H9 (cell line): ENCODE data around the gene SLC9A4. TPM values are rescaled to one million over a fixed set of nuclear protein-coding genes. Genes with fewer than 3 reads are reported as not detected.

Source experiments
- DNase-seq: peaks from one replicate; pipeline ENCODE4 v3.0.0-alpha.2; 2017
- H2AFZ ChIP-seq: one replicate; pipeline ENCODE4 v1.6.1; 2013; ENCODE audit warnings: mild to moderate bottlenecking, low read length, control low read depth, moderate library complexity
- H2AK5ac ChIP-seq: 2 replicates; pipeline ENCODE4 v1.6.1; 2013; ENCODE audit warnings: low read length, control low read depth, mixed read lengths; ENCODE audit not compliant: insufficient read length
- H2BK120ac ChIP-seq: one replicate; pipeline ENCODE4 v1.6.1; 2013; ENCODE audit warnings: low read depth, mild to moderate bottlenecking, low read length, control low read depth, inconsistent platforms; ENCODE audit not compliant: poor library complexity, severe bottlenecking
- H2BK12ac ChIP-seq: 2 replicates; pipeline ENCODE4 v1.6.1; 2013; ENCODE audit warnings: low read length, control low read depth, mixed read lengths, low read depth; ENCODE audit not compliant: insufficient read length
- H2BK15ac ChIP-seq: 2 replicates; pipeline ENCODE4 v1.6.1; 2013; ENCODE audit warnings: low read depth, low read length, control low read depth
- H2BK20ac ChIP-seq: one replicate; pipeline ENCODE4 v1.6.1; 2013; ENCODE audit warnings: low read depth, mild to moderate bottlenecking, low read length, control low read depth, inconsistent platforms; ENCODE audit not compliant: poor library complexity, severe bottlenecking
- H2BK5ac ChIP-seq: 2 replicates; pipeline ENCODE4 v1.6.1; 2013; ENCODE audit warnings: low read length, control low read depth, mixed read lengths; ENCODE audit not compliant: insufficient read length
- H3K14ac ChIP-seq: 2 replicates; pipeline ENCODE4 v1.6.1; 2013; ENCODE audit warnings: low read length, control low read depth; ENCODE audit not compliant: insufficient read depth
- H3K18ac ChIP-seq: 2 replicates; pipeline ENCODE4 v1.6.1; 2013; ENCODE audit warnings: low read depth, mild to moderate bottlenecking, mixed read lengths, low read length, control low read depth; ENCODE audit not compliant: insufficient read length
- H3K23ac ChIP-seq: 2 replicates; pipeline ENCODE4 v1.6.1; 2013; ENCODE audit warnings: low read length, control low read depth, mixed read lengths, low read depth; ENCODE audit not compliant: insufficient read length
- H3K23me2 ChIP-seq: 2 replicates; pipeline ENCODE4 v1.6.1; 2013; ENCODE audit warnings: low read depth, mild to moderate bottlenecking, mixed read lengths, low read length, control low read depth; ENCODE audit not compliant: insufficient read length, poor library complexity, severe bottlenecking
- H3K27ac ChIP-seq: 2 replicates; pipeline ENCODE4 v1.5.1; 2013; ENCODE audit warnings: low read length, control low read depth, mixed read lengths, low read depth; ENCODE audit not compliant: insufficient read length
- H3K27me3 ChIP-seq: 2 replicates; pipeline ENCODE4 v1.6.1; 2013; ENCODE audit warnings: low read length, control low read depth, inconsistent platforms; ENCODE audit not compliant: insufficient read depth
- H3K4ac ChIP-seq: 2 replicates; pipeline ENCODE4 v1.6.1; 2013; ENCODE audit warnings: low read depth, mild to moderate bottlenecking, control low read depth, inconsistent platforms, low read length, moderate library complexity
- H3K4me1 ChIP-seq: 2 replicates; pipeline ENCODE4 v1.6.1; 2013; ENCODE audit warnings: low read length, control low read depth, inconsistent platforms; ENCODE audit not compliant: insufficient read depth
- H3K4me2 ChIP-seq: 2 replicates; pipeline ENCODE4 v1.6.1; 2013; ENCODE audit warnings: low read length, control low read depth, mixed read lengths; ENCODE audit not compliant: insufficient read length, insufficient read depth
- H3K56ac ChIP-seq: 2 replicates; pipeline ENCODE4 v1.6.1; 2013; ENCODE audit warnings: low read depth, mild to moderate bottlenecking, mixed read lengths, low read length, control low read depth; ENCODE audit not compliant: insufficient read length
- H3K79me1 ChIP-seq: 2 replicates; pipeline ENCODE4 v1.6.1; 2013; ENCODE audit warnings: low read depth, mild to moderate bottlenecking, moderate library complexity, low read length, control low read depth, inconsistent platforms; ENCODE audit not compliant: insufficient read depth, poor library complexity, severe bottlenecking
- H3K79me2 ChIP-seq: 2 replicates; pipeline ENCODE4 v1.6.1; 2013; ENCODE audit warnings: low read length, control low read depth, inconsistent platforms; ENCODE audit not compliant: insufficient read depth
- H3K9ac ChIP-seq: 2 replicates; pipeline ENCODE4 v1.6.1; 2013; ENCODE audit warnings: low read length, control low read depth, mixed read lengths; ENCODE audit not compliant: insufficient read length; ENCODE audit errors: extremely low read depth
- H3K9me3 ChIP-seq: one replicate; pipeline ENCODE4 v1.6.1; 2013; ENCODE audit warnings: low read depth, low read length, inconsistent platforms; ENCODE audit not compliant: control insufficient read depth
- H3T11ph ChIP-seq: one replicate; pipeline ENCODE4 v1.6.1; 2013; ENCODE audit warnings: mild to moderate bottlenecking, low read length, control low read depth, inconsistent platforms
- H4K20me1 ChIP-seq: one replicate; pipeline ENCODE4 v1.6.1; 2013; ENCODE audit not compliant: control insufficient read depth, insufficient read length, insufficient read depth
- H4K5ac ChIP-seq: 2 replicates; pipeline ENCODE4 v1.6.1; 2013; ENCODE audit warnings: low read depth, mild to moderate bottlenecking, mixed read lengths, low read length, control low read depth; ENCODE audit not compliant: insufficient read length
- H4K8ac ChIP-seq: replicated peaks from 2 replicates; pipeline ENCODE4 v1.6.1; 2013; ENCODE audit warnings: low read length, control low read depth, mixed read lengths, low read depth; ENCODE audit not compliant: insufficient read length
- H4K91ac ChIP-seq: 2 replicates; pipeline ENCODE4 v1.6.1; 2013; ENCODE audit warnings: low read depth, mild to moderate bottlenecking, moderate library complexity, mixed read lengths, low read length, control low read depth; ENCODE audit not compliant: insufficient read length
- H3K27ac Mint-ChIP-seq, 3 experiments: 2 replicates in 2 of 3; 3 replicates in 1 of 3; pipeline ENCODE4 v1.8.0; 2020 to 2021; ENCODE audit warnings: mixed read lengths in 3 of 3, mild to moderate bottlenecking in 1 of 3, moderate library complexity in 1 of 3
- H3K27me3 Mint-ChIP-seq: 2 replicates; pipeline ENCODE4 v1.8.0; 2021; ENCODE audit warnings: low read depth, mild to moderate bottlenecking, moderate library complexity, mixed read lengths
- H3K36me3 Mint-ChIP-seq, 3 experiments: 2 replicates in 2 of 3; 3 replicates in 1 of 3; pipeline ENCODE4 v1.8.0; 2020 to 2021; ENCODE audit warnings: low read depth in 3 of 3, mixed read lengths in 3 of 3; ENCODE audit not compliant: insufficient read depth in 1 of 3
- H3K4me1 Mint-ChIP-seq, 2 experiments: 2 replicates each; pipeline ENCODE4 v1.8.0; 2020; ENCODE audit warnings: mixed read lengths in 2 of 2
- H3K4me3 Mint-ChIP-seq, 2 experiments: 2 replicates in 1 of 2; 3 replicates in 1 of 2; pipeline ENCODE4 v1.8.0; 2020 to 2021; ENCODE audit warnings: mild to moderate bottlenecking in 2 of 2, mixed read lengths in 2 of 2, moderate library complexity in 1 of 2
- H3K9me3 Mint-ChIP-seq, 2 experiments: 2 replicates in 1 of 2; 3 replicates in 1 of 2; pipeline ENCODE4 v1.8.0; 2020; ENCODE audit warnings: mild to moderate bottlenecking in 2 of 2, mixed read lengths in 2 of 2, moderate library complexity in 1 of 2
- CTCF ChIP-seq: fragments of 200-600 bp; sonication (generic); conservative IDR thresholded peaks from 3 replicates; pipeline ENCODE4 v1.8.0; 2021; ENCODE audit warnings: antibody characterized with exemption, mild to moderate bottlenecking
- total RNA-seq: library from RNA; stranded (reverse); gene quantifications from 2 replicates; pipeline ENCODE4 v1.2.1, GENCODE V29; 2021

SLC9A4 gene
- total RNA-seq, 1 experiment from 2014 or later, result not detected

- Histone ChIP-seq H3K4me2 (no peak overlapping the region), H4K5ac (no peak overlapping the region), H3K79me1 (no peaks in the 10 kb centered on the region), H3K23me2 (no peaks in the 10 kb centered on the region), H4K20me1 (no peaks in the 10 kb centered on the region), H3K4ac (no peak overlapping the region), H2BK120ac (no peak overlapping the region), H3K27ac (no peak overlapping the region), H2BK15ac (no peak overlapping the region), H4K8ac (no peak overlapping the region), H2AFZ (no peak overlapping the region), H3K27me3 (no peaks in the 10 kb centered on the region), H3K9me3 (no peaks in the 10 kb centered on the region), H2BK12ac (no peak overlapping the region), H2BK20ac (no peak overlapping the region), H3K18ac (no peak overlapping the region), H3K79me2 (no peaks in the 10 kb centered on the region), H4K91ac (no peak overlapping the region), H2AK5ac (no peak overlapping the region), H3K9ac (no peak overlapping the region), H3K4me1 (peaks cover 4% of the 10 kb centered on the region; the same call in 1 of the 2 replicates), H3K14ac (no peak overlapping the region), H3K56ac (no peak overlapping the region), H3T11ph (no peak overlapping the region), H2BK5ac (no peak overlapping the region), H3K23ac (no peak overlapping the region)
- Mint-ChIP-seq H3K27ac (peak overlapping the region in 1 of 3 experiments; percentile 54; a peak in 1 of 7 replicates), H3K4me3 (no peak overlapping the region), H3K36me3 (no peaks in the 10 kb centered on the region; a peak in 1 of 7 replicates), H3K27me3 (no peaks in the 10 kb centered on the region; the same call in 1 of the 2 replicates), H3K4me1 (peaks cover 12% of the 10 kb centered on the region in 2 experiments), H3K9me3 (peaks cover 0 to 2% of the 10 kb centered on the region in 2 experiments; a peak in 2 of 5 replicates)
- no peak for DNase-seq
- TF ChIP-seq CTCF, result no peak
Measured at GRCh38 chr2:102581911-102582310, 108.9 kb downstream of the SLC9A4 start.
